ENCODE results near the gene S1PR4.

DNA sequence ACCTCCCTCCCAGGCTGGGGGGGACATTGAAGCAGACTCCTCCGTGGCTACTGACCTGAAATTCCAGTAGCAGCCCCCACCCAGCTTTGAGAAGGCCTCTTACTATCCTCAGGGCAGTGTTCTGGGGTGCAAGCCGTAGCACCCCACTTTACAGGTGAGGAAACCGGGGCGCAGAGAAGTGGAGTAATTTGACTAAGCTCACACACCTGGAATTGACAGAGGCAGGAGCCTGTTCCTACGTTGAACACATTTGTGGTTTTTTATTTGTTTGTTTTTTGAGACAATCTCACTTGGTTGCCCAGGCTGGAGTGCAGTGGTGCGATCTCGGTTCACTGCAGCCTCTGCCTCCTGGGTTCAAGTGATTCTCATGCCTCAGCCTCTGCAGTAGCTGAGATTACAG lies 14.6 kb upstream of the S1PR4 start:
- TF ChIP-seq EZH2 (IDR thresholded peaks at IDR 0.05; ENCODE audit: insufficient read depth, poor library complexity, severe bottlenecking): no peak
- TF ChIP-seq EZH2phosphoT487 (IDR thresholded peaks at IDR 0.05; ENCODE audit: insufficient read depth, low read depth): no peak
